Measurements from ENCODE around the gene ELL. TPM values are rescaled to one million over a fixed set of nuclear protein-coding genes. Genes with fewer than 3 reads are reported as not detected.

The ELL gene
- total RNA-seq, 1 donor from 2014 or later = 11.6 TPM

GRCh38 chr19:18461471-18461870, 60.4 kb downstream of the ELL start:
- H3K4me1 Mint-ChIP-seq (ENCODE audit: low read depth, unreplicated experiment) = peaks cover 13% of the 10 kb centered on the region
- H3K27me3 Mint-ChIP-seq (ENCODE audit: unreplicated experiment) = peaks cover 9% of the 10 kb centered on the region
- no peak overlapping the region for H3K4me3 Mint-ChIP-seq (ENCODE audit: unreplicated experiment)
- H3K36me3 Mint-ChIP-seq (ENCODE audit: unreplicated experiment) = no peaks in the 10 kb centered on the region
- no peak for DNase-seq
- no peak overlapping the region for H3K27ac Mint-ChIP-seq (ENCODE audit: unreplicated experiment)
- TF ChIP-seq CTCF (IDR thresholded peaks at IDR 0.05; ENCODE audit: partially characterized antibody, unreplicated experiment) = no peak
- peaks cover 3% of the 10 kb centered on the region for H3K9me3 Mint-ChIP-seq (ENCODE audit: unreplicated experiment)

GRCh38 chr19:18460900-18461299, 61.0 kb downstream of the ELL start:
- no peak overlapping the region for H3K27ac Mint-ChIP-seq (ENCODE audit: unreplicated experiment)
- no peak for TF ChIP-seq CTCF (IDR thresholded peaks at IDR 0.05; ENCODE audit: partially characterized antibody, unreplicated experiment)
- peaks cover 3% of the 10 kb centered on the region for H3K9me3 Mint-ChIP-seq (ENCODE audit: unreplicated experiment)
- no peak overlapping the region for H3K4me3 Mint-ChIP-seq (ENCODE audit: unreplicated experiment)
- H3K36me3 Mint-ChIP-seq (ENCODE audit: unreplicated experiment) = no peaks in the 10 kb centered on the region
- no peak for DNase-seq
- H3K4me1 Mint-ChIP-seq (ENCODE audit: low read depth, unreplicated experiment) = peaks cover 13% of the 10 kb centered on the region
- peaks cover 9% of the 10 kb centered on the region for H3K27me3 Mint-ChIP-seq (ENCODE audit: unreplicated experiment)

GRCh38 chr19:18457483-18458331, 64.2 kb downstream of the ELL start:
- H3K36me3 Mint-ChIP-seq (ENCODE audit: unreplicated experiment) = no peaks in the 10 kb centered on the region
- no peak for DNase-seq
- H3K4me1 Mint-ChIP-seq (ENCODE audit: low read depth, unreplicated experiment) = peaks cover 13% of the 10 kb centered on the region
- peaks cover 3% of the 10 kb centered on the region for H3K9me3 Mint-ChIP-seq (ENCODE audit: unreplicated experiment)
- no peak overlapping the region for H3K4me3 Mint-ChIP-seq (ENCODE audit: unreplicated experiment)
- H3K27me3 Mint-ChIP-seq (ENCODE audit: unreplicated experiment) = peaks cover 7% of the 10 kb centered on the region
- H3K27ac Mint-ChIP-seq (ENCODE audit: unreplicated experiment) = no peak overlapping the region
- no peak for TF ChIP-seq CTCF (IDR thresholded peaks at IDR 0.05; ENCODE audit: partially characterized antibody, unreplicated experiment)

GRCh38 chr19:18456974-18457373, 64.9 kb downstream of the ELL start:
- Mint-ChIP-seq H3K4me1 (ENCODE audit: low read depth, unreplicated experiment) (peaks cover 20% of the 10 kb centered on the region), H3K27ac (ENCODE audit: unreplicated experiment) (no peak overlapping the region), H3K27me3 (ENCODE audit: unreplicated experiment) (peaks cover 5% of the 10 kb centered on the region), H3K4me3 (ENCODE audit: unreplicated experiment) (no peak overlapping the region), H3K9me3 (ENCODE audit: unreplicated experiment) (peaks cover 3% of the 10 kb centered on the region), H3K36me3 (ENCODE audit: unreplicated experiment) (no peaks in the 10 kb centered on the region)
- TF ChIP-seq CTCF (IDR thresholded peaks at IDR 0.05; ENCODE audit: partially characterized antibody, unreplicated experiment) = no peak
- no peak for DNase-seq

GRCh38 chr19:18456279-18456678, 65.6 kb downstream of the ELL start:
- DNase-seq = no peak
- Mint-ChIP-seq H3K27me3 (ENCODE audit: unreplicated experiment) (peaks cover 4% of the 10 kb centered on the region), H3K4me3 (ENCODE audit: unreplicated experiment) (no peak overlapping the region), H3K4me1 (ENCODE audit: low read depth, unreplicated experiment) (peaks cover 19% of the 10 kb centered on the region), H3K27ac (ENCODE audit: unreplicated experiment) (peak overlapping the region; percentile 11), H3K36me3 (ENCODE audit: unreplicated experiment) (no peaks in the 10 kb centered on the region), H3K9me3 (ENCODE audit: unreplicated experiment) (peaks cover 1% of the 10 kb centered on the region)
- TF ChIP-seq CTCF (IDR thresholded peaks at IDR 0.05; ENCODE audit: partially characterized antibody, unreplicated experiment) = no peak

Measured in glutamatergic neuron (in vitro differentiated cells).